Suprapubic skin (tissue), 3 donors: ENCODE results near the gene BTBD1.

Experiments used
- POLR2A ChIP-seq, 2 donors: fragments of 450-650 bp; IDR thresholded peaks; one replicate each; pipeline ENCODE4 v1.6.1; 2017; ENCODE audit warnings: antibody characterized with exemption in 2 of 2, mild to moderate bottlenecking in 2 of 2, moderate library complexity in 2 of 2
- TF ChIP-seq, protein P1 (sequence below), 2 donors: fragments of 200-600 bp in 1 of 2; fragments of 450-650 bp in 1 of 2; sonication (generic) in 1 of 2; IDR thresholded peaks; one replicate each; pipeline ENCODE4 v1.5.1; 2016 to 2019; ENCODE audit warnings: antibody characterized with exemption in 2 of 2, mild to moderate bottlenecking in 1 of 2, moderate library complexity in 1 of 2

DNA sequence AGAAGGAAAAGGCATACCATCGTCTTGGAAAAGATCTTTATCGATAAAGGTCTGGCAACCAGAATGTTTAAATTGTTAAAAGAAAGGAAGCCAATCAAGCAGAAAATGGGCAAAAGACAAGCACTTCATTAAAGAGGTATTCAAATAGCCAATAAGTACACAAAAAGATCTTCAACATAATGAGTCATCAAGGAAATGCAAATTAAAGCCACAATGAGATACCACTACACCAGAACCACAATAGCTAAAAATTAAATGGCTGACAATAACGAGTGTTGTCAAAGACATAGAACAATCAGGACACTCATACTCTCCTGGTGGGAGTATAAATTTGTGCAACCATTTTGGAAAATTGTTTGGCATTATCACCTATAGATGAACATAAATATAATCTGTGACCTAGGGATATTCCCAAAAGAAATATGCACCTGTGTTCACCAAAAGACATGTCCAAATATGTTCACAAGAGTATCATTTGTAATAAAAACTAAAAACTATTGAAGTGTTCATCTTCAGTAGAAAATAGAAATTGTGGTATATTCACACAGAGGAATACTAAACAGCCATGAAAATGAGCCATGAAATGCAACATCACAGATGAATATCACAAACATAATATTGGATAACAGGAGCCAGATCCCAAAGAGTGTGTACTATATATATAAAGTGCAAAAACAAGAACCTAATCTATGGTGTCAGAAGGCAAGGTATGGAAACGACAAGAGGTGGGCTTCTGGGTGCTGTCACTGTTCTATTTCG, 14.4 kb upstream of the BTBD1 start:
- TF ChIP-seq, protein P1, sequence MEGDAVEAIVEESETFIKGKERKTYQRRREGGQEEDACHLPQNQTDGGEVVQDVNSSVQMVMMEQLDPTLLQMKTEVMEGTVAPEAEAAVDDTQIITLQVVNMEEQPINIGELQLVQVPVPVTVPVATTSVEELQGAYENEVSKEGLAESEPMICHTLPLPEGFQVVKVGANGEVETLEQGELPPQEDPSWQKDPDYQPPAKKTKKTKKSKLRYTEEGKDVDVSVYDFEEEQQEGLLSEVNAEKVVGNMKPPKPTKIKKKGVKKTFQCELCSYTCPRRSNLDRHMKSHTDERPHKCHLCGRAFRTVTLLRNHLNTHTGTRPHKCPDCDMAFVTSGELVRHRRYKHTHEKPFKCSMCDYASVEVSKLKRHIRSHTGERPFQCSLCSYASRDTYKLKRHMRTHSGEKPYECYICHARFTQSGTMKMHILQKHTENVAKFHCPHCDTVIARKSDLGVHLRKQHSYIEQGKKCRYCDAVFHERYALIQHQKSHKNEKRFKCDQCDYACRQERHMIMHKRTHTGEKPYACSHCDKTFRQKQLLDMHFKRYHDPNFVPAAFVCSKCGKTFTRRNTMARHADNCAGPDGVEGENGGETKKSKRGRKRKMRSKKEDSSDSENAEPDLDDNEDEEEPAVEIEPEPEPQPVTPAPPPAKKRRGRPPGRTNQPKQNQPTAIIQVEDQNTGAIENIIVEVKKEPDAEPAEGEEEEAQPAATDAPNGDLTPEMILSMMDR (IDR thresholded peaks at IDR 0.05): no peak
- no peak for TF ChIP-seq POLR2A (IDR thresholded peaks at IDR 0.05)
